AG09319 (cell line): ENCODE results near the gene ST8SIA1.
"Not testable (repeated sequence)": the region's sequence is repeated elsewhere in the genome, so short reads cannot be mapped to it uniquely, and the experiment has no call there.

ENCODE experiments used
- DNase-seq: peaks from one replicate; pipeline ENCODE4 v3.0.0-alpha.2; 2010; ENCODE audit warnings: low read depth; ENCODE audit errors: extremely low read depth
- TF ChIP-seq, protein P1 (sequence below): IDR thresholded peaks from 2 replicates; pipeline ENCODE4 v1.5.1; 2011; ENCODE audit warnings: low read depth, mild to moderate bottlenecking, inconsistent platforms, low read length, moderate library complexity

The ST8SIA1 gene, protein sequence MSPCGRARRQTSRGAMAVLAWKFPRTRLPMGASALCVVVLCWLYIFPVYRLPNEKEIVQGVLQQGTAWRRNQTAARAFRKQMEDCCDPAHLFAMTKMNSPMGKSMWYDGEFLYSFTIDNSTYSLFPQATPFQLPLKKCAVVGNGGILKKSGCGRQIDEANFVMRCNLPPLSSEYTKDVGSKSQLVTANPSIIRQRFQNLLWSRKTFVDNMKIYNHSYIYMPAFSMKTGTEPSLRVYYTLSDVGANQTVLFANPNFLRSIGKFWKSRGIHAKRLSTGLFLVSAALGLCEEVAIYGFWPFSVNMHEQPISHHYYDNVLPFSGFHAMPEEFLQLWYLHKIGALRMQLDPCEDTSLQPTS

GRCh38 chr12:22334410-22335100, at the start of gene ST8SIA1:
ST8SIA1 (minus strand) TSS chr12:22334707; CDS start chr12:22334232, 475 bp downstream.
- TF ChIP-seq, protein P1, sequence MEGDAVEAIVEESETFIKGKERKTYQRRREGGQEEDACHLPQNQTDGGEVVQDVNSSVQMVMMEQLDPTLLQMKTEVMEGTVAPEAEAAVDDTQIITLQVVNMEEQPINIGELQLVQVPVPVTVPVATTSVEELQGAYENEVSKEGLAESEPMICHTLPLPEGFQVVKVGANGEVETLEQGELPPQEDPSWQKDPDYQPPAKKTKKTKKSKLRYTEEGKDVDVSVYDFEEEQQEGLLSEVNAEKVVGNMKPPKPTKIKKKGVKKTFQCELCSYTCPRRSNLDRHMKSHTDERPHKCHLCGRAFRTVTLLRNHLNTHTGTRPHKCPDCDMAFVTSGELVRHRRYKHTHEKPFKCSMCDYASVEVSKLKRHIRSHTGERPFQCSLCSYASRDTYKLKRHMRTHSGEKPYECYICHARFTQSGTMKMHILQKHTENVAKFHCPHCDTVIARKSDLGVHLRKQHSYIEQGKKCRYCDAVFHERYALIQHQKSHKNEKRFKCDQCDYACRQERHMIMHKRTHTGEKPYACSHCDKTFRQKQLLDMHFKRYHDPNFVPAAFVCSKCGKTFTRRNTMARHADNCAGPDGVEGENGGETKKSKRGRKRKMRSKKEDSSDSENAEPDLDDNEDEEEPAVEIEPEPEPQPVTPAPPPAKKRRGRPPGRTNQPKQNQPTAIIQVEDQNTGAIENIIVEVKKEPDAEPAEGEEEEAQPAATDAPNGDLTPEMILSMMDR = no peak
- no peak for DNase-seq

- no peak for DNase-seq
Measured at GRCh38 chr12:22380031-22380430, 45.5 kb upstream of the ST8SIA1 start.

DNA sequence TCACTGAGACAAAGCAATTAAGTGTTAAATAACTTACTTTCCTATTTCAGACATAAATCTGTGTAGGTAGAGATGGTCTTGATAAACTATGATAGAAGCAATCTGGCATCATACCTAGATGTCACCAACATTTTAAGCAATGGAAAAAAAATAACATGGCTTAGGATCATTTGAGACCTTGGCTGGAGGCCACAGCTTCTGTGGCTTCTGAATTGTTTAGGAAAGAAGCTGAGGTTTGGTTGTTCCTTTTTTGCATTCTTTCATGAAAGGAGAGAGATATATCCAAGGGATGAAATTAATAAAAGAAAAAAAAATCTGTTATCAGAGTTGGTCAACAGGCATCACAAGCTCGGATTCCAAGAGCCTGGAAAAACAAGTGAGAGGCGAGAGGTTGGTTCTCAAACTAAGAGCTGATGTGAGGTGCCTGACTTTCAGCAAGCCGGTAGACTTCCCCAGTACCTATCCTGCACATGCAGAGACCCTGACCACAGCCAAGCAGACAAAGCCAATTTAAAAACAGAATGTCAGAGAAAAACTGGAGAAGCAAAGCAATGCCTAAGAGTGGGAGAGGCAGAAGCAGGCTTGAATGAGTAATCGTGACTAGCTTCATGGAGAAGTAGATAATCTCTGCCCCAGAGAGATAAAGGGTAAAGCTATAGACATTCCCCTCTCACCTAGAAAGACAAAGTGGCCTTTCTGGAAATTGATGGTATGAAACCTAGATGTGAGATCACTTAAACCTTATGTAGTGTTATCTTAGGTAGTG, 43.4 kb upstream of the ST8SIA1 start:
- TF ChIP-seq, protein P1 = no peak

More at GRCh38 chr12:22380031-22380430, 45.5 kb upstream of the ST8SIA1 start:
- TF ChIP-seq, protein P1 = no peak

DNA sequence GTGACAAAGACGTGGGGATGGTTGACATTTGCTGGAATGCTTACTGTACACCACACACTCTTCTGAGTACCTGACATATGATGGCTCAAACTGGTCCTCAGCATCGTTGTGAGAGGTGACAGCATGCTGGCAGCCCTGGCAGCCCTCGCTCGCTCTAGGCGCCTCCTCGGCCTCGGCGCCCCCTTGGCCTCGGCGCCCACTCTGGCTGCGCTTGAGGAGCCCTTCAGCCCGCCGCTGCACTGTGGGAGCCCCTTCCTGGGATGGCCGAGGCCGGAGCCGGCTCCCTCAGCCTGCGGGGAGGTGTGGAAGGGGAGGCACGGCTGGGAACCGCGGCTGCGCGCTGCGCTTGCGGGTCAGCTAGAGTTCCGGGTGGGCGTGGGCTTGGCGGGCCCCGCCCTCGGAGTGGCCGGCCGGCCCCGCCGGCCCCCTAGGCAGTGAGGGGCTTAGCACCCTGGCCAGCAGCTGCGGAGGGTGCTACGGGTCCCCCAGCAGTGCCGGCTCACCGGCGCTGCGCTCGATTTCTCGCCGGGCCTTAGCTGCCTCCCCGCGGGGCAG, 42.2 kb upstream of the ST8SIA1 start:
- DNase-seq = not testable (repeated sequence)

More for the DNA sequence above, 43.4 kb upstream of the ST8SIA1 start:
- DNase-seq = no peak

DNA sequence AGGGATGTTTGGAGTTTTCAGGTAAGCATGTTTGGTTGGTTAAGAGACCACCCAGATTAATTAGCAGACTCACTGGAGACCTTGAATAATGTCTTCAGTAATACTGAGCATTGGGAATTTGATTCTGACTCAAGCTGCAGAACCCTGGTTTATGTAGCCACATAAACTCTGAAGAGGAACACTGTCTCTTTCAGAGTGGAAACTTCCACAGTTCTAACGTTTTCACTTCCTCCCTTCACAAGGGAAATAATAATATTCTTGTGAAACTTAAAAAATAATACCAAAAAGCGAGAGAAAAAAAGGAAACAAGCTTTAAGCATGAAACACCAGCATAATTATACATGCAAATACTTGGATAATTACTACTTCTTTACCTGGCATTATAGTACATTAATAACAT, 40.0 kb upstream of the ST8SIA1 start:
- DNase-seq = no peak
- TF ChIP-seq, protein P1 = no peak

GRCh38 chr12:22372277-22372837, 37.9 kb upstream of the ST8SIA1 start:
- TF ChIP-seq, protein P1 = no peak

GRCh38 chr12:22366181-22366580, 31.7 kb upstream of the ST8SIA1 start:
- TF ChIP-seq, protein P1 = no peak
- DNase-seq = no peak

More at GRCh38 chr12:22372277-22372837, 37.9 kb upstream of the ST8SIA1 start:
- DNase-seq = no peak
